Cardiac fibroblast (primary cell): ENCODE measurements around the gene CLIC6.

Experiments
- DNase-seq, 2 donors: peaks; one replicate each; pipeline versions ENCODE4 v3.0.0 to v3.0.0-alpha.2; 2010; ENCODE audit warnings: low read depth in 2 of 2
- H3K4me3 ChIP-seq, 2 donors: replicated peaks in 1 of 2; 1 replicate in 1 of 2; 2 replicates in 1 of 2; pipeline ENCODE4 v1.5.1; 2011; ENCODE audit warnings: low read depth in 2 of 2, low read length in 2 of 2, mild to moderate bottlenecking in 2 of 2, moderate library complexity in 1 of 2
- CTCF ChIP-seq: IDR thresholded peaks from one replicate; pipeline ENCODE4 v1.5.1; 2011; ENCODE audit warnings: low read depth, mild to moderate bottlenecking, low read length, inconsistent platforms

The CLIC6 gene

GRCh38 chr21:34696121-34696520 lies 27.3 kb downstream of the CLIC6 start:
- DNase-seq, result no peak
- H3K4me3 ChIP-seq, result no peak overlapping the region
- no peak for TF ChIP-seq CTCF

- H3K4me3 ChIP-seq, result no peak overlapping the region
- no peak for DNase-seq
- no peak for TF ChIP-seq CTCF
These were observed 29.0 kb downstream of the CLIC6 start for GRCh38 chr21:34697826-34698225.

DNA sequence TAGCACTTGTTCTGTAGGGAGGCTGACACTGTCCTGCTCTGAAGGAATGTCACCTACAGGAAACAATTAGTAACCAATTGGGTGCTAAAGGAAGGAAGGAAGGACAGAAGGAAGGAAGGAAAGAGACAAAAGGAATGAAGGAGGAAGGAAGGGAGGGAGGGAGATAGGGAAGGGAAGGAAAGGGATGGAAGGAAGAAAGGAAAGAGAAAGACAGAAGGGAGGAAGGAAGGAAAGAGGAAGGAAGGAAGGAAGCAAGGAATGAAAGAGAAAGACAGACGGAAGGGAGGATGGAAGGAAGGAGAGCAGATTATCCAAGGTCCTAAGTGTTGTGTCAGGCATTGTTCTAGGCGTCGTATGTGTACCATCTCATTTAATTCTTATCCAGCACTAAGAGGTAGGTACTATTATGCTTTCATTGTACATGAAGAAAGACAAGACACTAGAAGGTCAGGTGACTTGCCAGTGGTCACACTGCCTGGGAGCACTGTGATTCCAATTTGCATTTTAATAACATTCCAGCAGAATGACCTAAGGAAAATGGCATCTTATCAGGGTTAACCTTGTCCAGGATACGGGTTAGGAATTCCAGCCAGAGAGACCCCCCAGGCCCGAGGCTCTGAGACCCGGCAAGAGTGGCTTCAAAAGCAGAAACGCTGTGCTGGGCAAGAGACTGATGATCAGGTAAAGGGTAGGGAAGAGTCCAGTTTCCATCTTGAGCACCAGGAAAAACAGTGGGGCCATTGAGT lies 29.6 kb downstream of the CLIC6 start:
- no peak for TF ChIP-seq CTCF
- no peak overlapping the region for H3K4me3 ChIP-seq
- DNase-seq, result no peak

DNA sequence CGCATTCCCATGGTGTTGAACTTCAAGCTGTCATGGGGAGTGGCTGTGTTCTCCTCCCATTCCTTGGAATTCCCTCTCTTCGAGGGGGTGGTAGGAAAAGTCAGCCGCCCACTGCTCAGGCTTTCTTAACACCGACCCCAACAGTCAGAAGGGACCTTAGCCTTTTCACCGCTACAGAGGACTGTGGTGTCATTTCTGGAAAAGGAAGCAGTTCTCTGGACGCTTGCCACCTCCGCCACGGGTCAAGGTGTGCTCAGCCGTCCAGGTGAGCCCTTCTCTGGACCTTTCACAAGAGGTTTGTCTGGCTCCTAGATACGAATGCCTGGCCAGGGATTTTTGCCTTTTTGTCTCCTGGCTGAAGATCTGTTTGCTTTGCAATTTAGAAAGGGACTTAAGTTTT lies 31.8 kb downstream of the CLIC6 start:
- no peak for DNase-seq
- no peak for TF ChIP-seq CTCF

GRCh38 chr21:34701726-34702125 lies 32.9 kb downstream of the CLIC6 start:
- TF ChIP-seq CTCF, result no peak
- DNase-seq, result no peak
- no peak overlapping the region for H3K4me3 ChIP-seq

More for the DNA sequence above, 31.8 kb downstream of the CLIC6 start:
- no peak overlapping the region for H3K4me3 ChIP-seq

DNA sequence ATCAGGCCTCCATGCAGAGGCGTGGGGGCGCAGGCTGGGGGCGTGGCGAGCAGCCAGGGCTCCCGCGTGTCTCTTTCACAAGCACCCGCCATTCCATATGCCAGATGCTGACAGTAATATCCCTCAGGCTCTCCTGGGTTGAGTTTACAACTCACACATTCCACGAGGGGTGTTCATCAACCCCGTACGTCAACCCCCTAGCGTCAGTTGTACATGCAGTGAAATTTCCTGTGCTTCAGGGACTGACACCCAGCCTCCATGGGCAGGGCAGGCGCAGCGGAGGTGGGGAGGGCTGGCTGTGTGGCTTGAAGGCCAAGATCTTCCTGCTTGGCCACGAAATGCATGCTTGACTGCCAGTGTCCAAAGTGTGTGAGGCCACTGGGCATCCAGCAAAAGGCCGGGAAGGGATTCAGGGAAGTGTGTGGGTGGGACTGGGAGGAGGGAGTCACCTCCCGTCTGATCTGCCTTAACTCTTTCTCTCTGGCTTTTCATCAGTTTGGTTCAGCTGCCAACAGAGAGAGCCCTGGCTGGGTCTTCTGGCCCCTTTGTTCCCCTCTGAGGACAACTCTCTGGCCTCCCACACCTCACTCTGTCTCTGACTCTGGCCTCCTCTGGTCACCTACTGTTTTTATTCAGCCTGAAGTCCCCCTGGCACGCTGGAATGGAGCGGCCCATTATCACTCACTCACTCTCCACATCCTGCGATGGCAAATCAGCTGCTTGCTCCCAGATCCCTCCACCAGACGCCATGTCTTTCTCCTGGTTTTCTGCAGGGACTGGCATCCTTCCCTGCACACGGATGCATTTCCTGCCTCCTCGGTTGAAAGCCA lies 33.8 kb downstream of the CLIC6 start:
- no peak for TF ChIP-seq CTCF
- no peak overlapping the region for H3K4me3 ChIP-seq
- peak; percentile 75 to 77 for DNase-seq
